ENCODE results near the gene VPS33A. TPM values are rescaled to one million over a fixed set of nuclear protein-coding genes. Genes with fewer than 3 reads are reported as not detected.

Gene VPS33A
- total and polyA plus RNA-seq, 2 of the 8 experiments (the other 6 are each of a cell fraction or from before 2014, with no cell fraction given) = 16.4 to 41.8 TPM

- Histone ChIP-seq H3K27ac (ENCODE audit: low read depth, low read length) (no peak overlapping the region), H4K8ac (ENCODE audit: extremely low read depth, insufficient read depth, low read length) (no peak overlapping the region), H3K4me3 (ENCODE audit: extremely low read depth in 1 of 4, insufficient read depth in 2 of 4, low read depth in 3 of 4, low read length in 4 of 4) (no peak overlapping the region), H2AK5ac (ENCODE audit: low read depth, low read length) (no peak overlapping the region), H4K5ac (ENCODE audit: insufficient read length, low read depth, low read length) (no peak overlapping the region), H4K91ac (replicated peaks; ENCODE audit: insufficient read length, low read length) (no peak overlapping the region), H3K79me2 (ENCODE audit: control insufficient read depth in 1 of 2, insufficient read depth in 2 of 2, low read length in 2 of 2) (no peaks in the 10 kb centered on the region), H3K18ac (ENCODE audit: extremely low read depth, low read length) (no peak overlapping the region), H3K36me3 (ENCODE audit: control insufficient read depth in 2 of 4, insufficient read depth in 4 of 4, low read length in 3 of 4) (no peaks in the 10 kb centered on the region), H3K9me3 (ENCODE audit: insufficient read depth in 2 of 2, low read depth in 1 of 2, low read length in 1 of 2) (no peaks in the 10 kb centered on the region), H3K23ac (ENCODE audit: insufficient read length) (no peak overlapping the region), H2BK5ac (ENCODE audit: low read depth, low read length) (no peak overlapping the region), H3K23me2 (ENCODE audit: low read depth, low read length) (no peaks in the 10 kb centered on the region), H3K79me1 (ENCODE audit: low read depth, low read length) (no peaks in the 10 kb centered on the region), H3K4ac (replicated peaks; ENCODE audit: insufficient read length, low read depth, low read length) (no peak overlapping the region), H2BK15ac (ENCODE audit: low read length) (no peak overlapping the region), H3K9ac (replicated peaks in 1 of 4; ENCODE audit: extremely low read depth in 1 of 4, low read depth in 3 of 4, low read length in 3 of 4) (no peak overlapping the region), H2BK120ac (replicated peaks; ENCODE audit: low read depth, low read length) (no peak overlapping the region), H2BK12ac (ENCODE audit: low read depth, low read length) (no peak overlapping the region), H3K14ac (ENCODE audit: insufficient read length) (no peak overlapping the region), H3K56ac (replicated peaks; ENCODE audit: insufficient read length, low read depth, low read length) (no peak overlapping the region), H3K4me1 (replicated peaks in 1 of 4; ENCODE audit: control insufficient read depth in 3 of 4, insufficient read depth in 4 of 4, low read length in 3 of 4) (peaks cover 0 to 4% (median under 1%) of the 10 kb centered on the region in 4 experiments; a peak in 2 of 7 replicates), H2BK20ac (ENCODE audit: low read length) (no peak overlapping the region), H3K27me3 (replicated peaks in 1 of 4; ENCODE audit: control insufficient read depth in 3 of 4, extremely low read depth in 1 of 4, insufficient read depth in 3 of 4, low read length in 3 of 4) (no peaks in the 10 kb centered on the region), H2AFZ (ENCODE audit: low read length) (no peak overlapping the region), H3K4me2 (ENCODE audit: insufficient read depth in 1 of 2, low read depth in 2 of 2, low read length in 2 of 2) (no peak overlapping the region), H4K20me1 (replicated peaks in 1 of 2; ENCODE audit: control insufficient read depth in 1 of 2, insufficient read depth in 2 of 2, low read length in 2 of 2) (no peaks in the 10 kb centered on the region)
- TF ChIP-seq NRF1 (IDR thresholded peaks at IDR 0.05; ENCODE audit: low read depth, low read length) = no peak
- TF ChIP-seq PHF8 (conservative IDR thresholded peaks at IDR 0.05; ENCODE audit: low read depth, low read length) = no peak
- no peak for TF ChIP-seq CTBP2 (IDR thresholded peaks at IDR 0.05; ENCODE audit: borderline replicate concordance, insufficient read depth, insufficient read length, low read length)
- ChIA-PET CTCF (ENCODE audit: partially characterized antibody) (interaction anchor here (0.9 to 4.8 kb wide), 10 partner anchors 9 to 141 kb away, joined by 3 to 27 read pairs (median 4); partner anchors contain the start of gene LRRC43), POLR2A (ENCODE audit: partially characterized antibody) (interaction anchor here (0.7 to 1.9 kb wide), 4 partner anchors 11 to 44 kb away, joined by 3 to 6 read pairs (median 4); partner anchors contain the start of gene B3GNT4)
- no peak for FAIRE-seq
- no peak for DNase-seq (ENCODE audit: low read depth in 1 of 2, low spot score in 2 of 2)
- WGBS, 2 experiments (ENCODE audit: extremely low coverage in 1 of 2, insufficient coverage in 1 of 2, insufficient read length in 1 of 2, insufficient replicate concordance in 2 of 2, low coverage in 1 of 2, low lambda C conversion rate in 2 of 2, missing lambda C conversion rate in 1 of 2) = 96% methylated on average over 11 of the region's 11 CpGs; no CpG with 5 or more reads in 1 of the 2 experiments
These were observed 73.9 kb downstream of the VPS33A start for GRCh38 chr12:122192441-122192840.
